Measurements from ENCODE around the gene ZXDB.
A peak's percentile ranks its signal among the peaks of the same experiment; 100 is the strongest.
"Not testable (repeated sequence)": the region's sequence is repeated elsewhere in the genome, so short reads cannot be mapped to it uniquely, and the experiment has no call there.

- peak in 2 of 4 experiments; percentile 14 to 23 for TF ChIP-seq CTCF (IDR thresholded peaks at IDR 0.05)
- TF ChIP-seq POLR2A (IDR thresholded peaks at IDR 0.05), result not testable (repeated sequence)
Observed at GRCh38 chrX:57582948-57583347, 8.9 kb upstream of the ZXDB start.

Measured in uterus (tissue), 2 donors.